Temporal lobe (tissue), 2 donors: ENCODE data around the gene IFRD1. TPM values are rescaled to one million over a fixed set of nuclear protein-coding genes. Genes with fewer than 3 reads are reported as not detected.

Source experiments
- small RNA-seq: library from RNA; depleted of rRNA; stranded (forward); fragments of <200 nt; gene quantifications from one replicate; pipeline ENCODE3, GENCODE V24; 2014; ENCODE audit warnings: low replicate concordance
- total RNA-seq: library from RNA; depleted of rRNA; stranded (reverse); fragments of >200 nt; gene quantifications from one replicate; pipeline ENCODE4 v1.2.3, GENCODE V29; 2014

IFRD1 gene
- total RNA-seq, 1 donor from 2014 or later = 50.2 TPM

Small RNAs within 50 kb of the gene (small RNA-seq; reads per million reads assigned to genes)
- gene AC079741.1 = not detected

Other genes with a start within 250 kb of the IFRD1 start
- gene DOCK4, start 244.1 kb upstream of the IFRD1 start, total RNA-seq = 81.6 TPM
- gene ZNF277, start 243.8 kb upstream of the IFRD1 start, total RNA-seq = 56.3 TPM
- gene LSMEM1, start 30.5 kb downstream of the IFRD1 start, total RNA-seq = 0.98 TPM